HCT116 (cell line): ENCODE results near the gene OR6C70. TPM values are rescaled to one million over a fixed set of nuclear protein-coding genes. Genes with fewer than 3 reads are reported as not detected.

Source experiments
- ATAC-seq: fragments of 200-7000 bp; cut with Tn5 transposase; 2 replicates; pipeline ENCODE4 v1.9.1; 2020; ENCODE audit warnings: mild to moderate bottlenecking, moderate library complexity
- BruUV-seq: library from RNA; stranded (reverse); fragments of 400-500 nt; replicated peaks from 2 replicates; lab custom pipeline; 2021; lab: Mats Ljungman, UMichigan
- CTCF ChIA-PET: fragments of 300-600 bp; sonication (Branson Sonifier 250); formaldehyde crosslinking; loops from one replicate; lab custom pipeline; 2021; ENCODE audit warnings: antibody characterized with exemption; lab: Charles Lee
- POLR2A ChIA-PET: fragments of 300-600, 350-600 bp; sonication (Branson Sonifier 250); formaldehyde crosslinking; loops from one replicate; lab custom pipeline; 2021; ENCODE audit warnings: antibody characterized with exemption; lab: Charles Lee
- RAD21 ChIA-PET, 2 experiments: fragments of 300-600 bp; sonication (Branson Sonifier 250); formaldehyde crosslinking; loops; one replicate each; lab custom pipeline; 2023; ENCODE audit warnings: low total read pairs in 2 of 2; ENCODE audit not compliant: uncharacterized antibody in 2 of 2, unreplicated experiment in 2 of 2, low non-redundant PET in 1 of 2; lab: Charles Lee
- DNase-seq: peaks from one replicate; pipeline ENCODE4 v3.0.0-alpha.2; 2010; ENCODE audit warnings: low read depth, low spot score
- H2AFZ ChIP-seq: fragments of 200-600 bp; shearing (Covaris generic), sonication (generic); 2 replicates; pipeline ENCODE4 v1.6.1; 2017; ENCODE audit warnings: low read depth, mixed run types, mixed read lengths, antibody characterized with exemption, low read length; ENCODE audit not compliant: poor library complexity, severe bottlenecking
- H3K27ac ChIP-seq: 2 replicates; pipeline ENCODE4 v1.5.1; 2012; ENCODE audit warnings: low read depth, low read length
- H3K27me3 ChIP-seq: fragments of 200-600 bp; sonication (generic); 2 replicates; pipeline ENCODE4 v1.6.1; 2016; ENCODE audit warnings: mixed run types, low read length, mixed read lengths; ENCODE audit not compliant: insufficient read depth
- H3K36me3 ChIP-seq, 2 experiments: fragments of 200-500 bp in 1 of 2; fragments of 200-600 bp in 1 of 2; sonication (Bioruptor generic) in 1 of 2; sonication (generic) in 1 of 2; 2 replicates each; pipeline versions ENCODE4 v1.5.1 to v1.6.1; 2014 to 2016; ENCODE audit warnings: low read length in 2 of 2, inconsistent platforms in 1 of 2, mixed read lengths in 1 of 2, mixed run types in 1 of 2; ENCODE audit not compliant: insufficient read depth in 2 of 2, control insufficient read depth in 1 of 2
- H3K4me1 ChIP-seq, 2 experiments: fragments of 200-600 bp in 1 of 2; sonication (generic) in 1 of 2; 2 replicates each; pipeline versions ENCODE4 v1.5.1 to v1.6.1; 2012 to 2017; ENCODE audit warnings: low read length in 2 of 2, inconsistent platforms in 1 of 2, mild to moderate bottlenecking in 1 of 2, mixed read lengths in 1 of 2, mixed run types in 1 of 2, moderate library complexity in 1 of 2; ENCODE audit not compliant: insufficient read depth in 2 of 2, control insufficient read depth in 1 of 2
- H3K4me2 ChIP-seq: fragments of 200-600 bp; sonication (generic); 2 replicates; pipeline ENCODE4 v1.6.1; 2017; ENCODE audit warnings: mixed run types, low read length, mixed read lengths
- H3K4me3 ChIP-seq, 2 experiments: fragments of 200-600 bp in 1 of 2; sonication (generic) in 1 of 2; replicated peaks in 1 of 2; 2 replicates each; pipeline ENCODE4 v1.5.1; 2011 to 2016; ENCODE audit warnings: low read length in 2 of 2, control low read depth in 1 of 2, low read depth in 1 of 2, mild to moderate bottlenecking in 1 of 2, mixed read lengths in 1 of 2, mixed run types in 1 of 2
- H3K79me2 ChIP-seq: fragments of 200-600 bp; sonication (generic); 2 replicates; pipeline ENCODE4 v1.6.1; 2017; ENCODE audit warnings: mild to moderate bottlenecking, mixed run types, low read length, moderate library complexity, mixed read lengths; ENCODE audit not compliant: insufficient read depth
- H3K9ac ChIP-seq: fragments of 200-600 bp; sonication (generic); 2 replicates; pipeline ENCODE4 v1.6.1; 2016; ENCODE audit warnings: low read length, mixed read lengths
- H3K9me2 ChIP-seq: fragments of 200-600 bp; sonication (generic), shearing (Covaris generic); 2 replicates; pipeline ENCODE4 v1.6.1; 2017; ENCODE audit warnings: mixed run types, mild to moderate bottlenecking, moderate library complexity; ENCODE audit not compliant: insufficient read depth
- H3K9me3 ChIP-seq, 2 experiments: fragments of 200-500 bp in 1 of 2; fragments of 200-600 bp in 1 of 2; sonication (Bioruptor generic) in 1 of 2; sonication (generic) in 1 of 2; 2 replicates each; pipeline ENCODE4 v1.6.1; 2014 to 2017; ENCODE audit warnings: low read length in 2 of 2, mixed read lengths in 2 of 2, inconsistent platforms in 1 of 2, low read depth in 1 of 2, mild to moderate bottlenecking in 1 of 2, mixed run types in 1 of 2, moderate library complexity in 1 of 2; ENCODE audit not compliant: control insufficient read depth in 1 of 2, insufficient read depth in 1 of 2
- H4K20me1 ChIP-seq: fragments of 200-600 bp; sonication (generic), shearing (Covaris generic); 2 replicates; pipeline ENCODE4 v1.6.1; 2017; ENCODE audit warnings: mixed run types, mild to moderate bottlenecking, moderate library complexity; ENCODE audit not compliant: insufficient read depth
- ATF3 ChIP-seq: IDR thresholded peaks from 2 replicates; pipeline ENCODE4 v1.6.1; 2012
- CBX3 ChIP-seq: IDR thresholded peaks from 2 replicates; pipeline ENCODE4 v1.6.1; 2012; ENCODE audit warnings: low read depth
- CEBPB ChIP-seq: IDR thresholded peaks from 2 replicates; pipeline ENCODE4 v1.6.1; 2012; ENCODE audit warnings: low read depth
- CTCF ChIP-seq, 3 experiments: fragments of 200-600 bp in 1 of 3; sonication (generic) in 1 of 3; IDR thresholded peaks in 2 of 3; conservative IDR thresholded peaks in 1 of 3; 2 replicates each; pipeline ENCODE4 v1.5.1; 2012 to 2017; ENCODE audit warnings: low read depth in 2 of 3, low read length in 2 of 3, antibody characterized with exemption in 1 of 3, borderline replicate concordance in 1 of 3, control low read depth in 1 of 3, mild to moderate bottlenecking in 1 of 3, mixed read lengths in 1 of 3, mixed run types in 1 of 3, moderate library complexity in 1 of 3; ENCODE audit not compliant: insufficient read depth in 1 of 3
- EZH2 ChIP-seq: fragments of 200-600 bp; sonication (generic); IDR thresholded peaks from 2 replicates; pipeline ENCODE4 v1.6.1; 2017; ENCODE audit warnings: antibody characterized with exemption, mixed run types
- EZH2phosphoT487 ChIP-seq: fragments of 200-600 bp; IDR thresholded peaks from 2 replicates; pipeline ENCODE4 v1.6.1; 2018; ENCODE audit warnings: antibody characterized with exemption, borderline replicate concordance
- FOSL1 ChIP-seq: IDR thresholded peaks from 2 replicates; pipeline ENCODE4 v1.6.1; 2012; ENCODE audit warnings: low read depth
- JUND ChIP-seq: IDR thresholded peaks from 2 replicates; pipeline ENCODE4 v1.6.1; 2012
- MAX ChIP-seq: IDR thresholded peaks from 2 replicates; pipeline ENCODE4 v1.6.1; 2012
- POLR2AphosphoS5 ChIP-seq: IDR thresholded peaks from 2 replicates; pipeline ENCODE4 v1.6.1; 2011; ENCODE audit warnings: mild to moderate bottlenecking, low read depth, low read length, moderate library complexity
- RAD21 ChIP-seq: IDR thresholded peaks from 2 replicates; pipeline ENCODE4 v1.6.1; 2012; ENCODE audit warnings: low read depth, mild to moderate bottlenecking
- REST ChIP-seq: IDR thresholded peaks from 2 replicates; pipeline ENCODE4 v1.6.1; 2012; ENCODE audit warnings: low read depth
- SP1 ChIP-seq: IDR thresholded peaks from 2 replicates; pipeline ENCODE4 v1.6.1; 2012; ENCODE audit warnings: low read depth
- SRF ChIP-seq: IDR thresholded peaks from 2 replicates; pipeline ENCODE4 v1.6.1; 2012; ENCODE audit warnings: low read depth
- TCF7L2 ChIP-seq: IDR thresholded peaks from 2 replicates; pipeline ENCODE4 v1.7.0; 2011; ENCODE audit warnings: borderline replicate concordance, inconsistent platforms; ENCODE audit not compliant: insufficient read depth, insufficient read length; ENCODE audit errors: extremely low read depth
- ZBTB33 ChIP-seq: IDR thresholded peaks from 2 replicates; pipeline ENCODE4 v1.6.1; 2011; ENCODE audit warnings: mild to moderate bottlenecking, low read length, moderate library complexity; ENCODE audit not compliant: insufficient replicate concordance; ENCODE audit errors: extremely low read depth
- ZFX ChIP-seq: fragments of 450-650 bp; IDR thresholded peaks from 2 replicates; pipeline ENCODE4 v1.6.1; 2017
- ZNF274 ChIP-seq: fragments of 200-500 bp; sonication (Bioruptor generic); IDR thresholded peaks from 2 replicates; pipeline ENCODE4 v1.6.1; 2014; ENCODE audit warnings: mild to moderate bottlenecking, low read depth, low read length, inconsistent platforms
- intact Hi-C: fragments of 100-400 bp; cut with micrococcal nuclease; formaldehyde crosslinking; loops from 2 replicates; pipeline ENCODE4 v1.10.0; 2022
- total RNA-seq: library from RNA; stranded (reverse); gene quantifications from one replicate; pipeline ENCODE4 v1.2.1, GENCODE V29; 2021; ENCODE audit not compliant: unreplicated experiment

OR6C70 gene
- total RNA-seq, 1 experiment from 2014 or later: not detected

GRCh38 chr12:55472264-55472663 lies 2.3 kb upstream of the OR6C70 start:
- Histone ChIP-seq H3K9me2 (no peaks in the 10 kb centered on the region), H2AFZ (no peak overlapping the region), H3K4me2 (no peak overlapping the region), H3K79me2 (no peaks in the 10 kb centered on the region), H3K27ac (no peak overlapping the region), H3K4me1 (no peaks in the 10 kb centered on the region), H3K27me3 (peaks cover 12% of the 10 kb centered on the region), H3K9ac (no peak overlapping the region), H3K4me3 (no peak overlapping the region), H3K36me3 (no peaks in the 10 kb centered on the region), H4K20me1 (no peaks in the 10 kb centered on the region), H3K9me3 (no peaks in the 10 kb centered on the region)
- TF ChIP-seq EZH2 (no peak), CEBPB (no peak), SP1 (no peak), ATF3 (no peak), FOSL1 (no peak), CBX3 (no peak), ZBTB33 (no peak), RAD21 (no peak), JUND (no peak), POLR2AphosphoS5 (no peak), ZNF274 (no peak), REST (no peak), MAX (no peak), SRF (no peak), ZFX (no peak), TCF7L2 (no peak), CTCF (IDR thresholded peaks at IDR 0.05 in 2 of 3, conservative IDR thresholded peaks at IDR 0.05 in 1 of 3; ENCODE audit: borderline replicate concordance in 1 of 3, insufficient read depth in 1 of 3, low read depth in 2 of 3, low read length in 2 of 3) (no peak), EZH2phosphoT487 (no peak)
- CTCF ChIA-PET: no interaction called here
- RAD21 ChIA-PET: no interaction called here
- no TSS peak for BruUV-seq
- intact Hi-C loops: no loop called here
- ATAC-seq (no peak), DNase-seq (no peak)
- POLR2A ChIA-PET: no interaction called here
